Osteocyte (in vitro differentiated cells): Measurements from ENCODE around the gene UQCRC1. TPM values are rescaled to one million over a fixed set of nuclear protein-coding genes. Genes with fewer than 3 reads are reported as not detected.
"Not testable (repeated sequence)": the region's sequence is repeated elsewhere in the genome, so short reads cannot be mapped to it uniquely, and the experiment has no call there.

Experiments
- DNase-seq: peaks from one replicate; pipeline ENCODE4 v3.0.0; 2021; ENCODE audit warnings: mixed read lengths; ENCODE audit not compliant: unreplicated experiment; ENCODE audit errors: extremely low spot score
- H3K27ac Mint-ChIP-seq: one replicate; pipeline ENCODE4 v1.8.0; 2021; ENCODE audit warnings: mild to moderate bottlenecking, mixed read lengths; ENCODE audit not compliant: unreplicated experiment
- H3K27me3 Mint-ChIP-seq: one replicate; pipeline ENCODE4 v1.8.0; 2021; ENCODE audit warnings: mixed read lengths; ENCODE audit not compliant: unreplicated experiment
- H3K36me3 Mint-ChIP-seq: one replicate; pipeline ENCODE4 v1.8.0; 2021; ENCODE audit warnings: mixed read lengths; ENCODE audit not compliant: unreplicated experiment
- H3K4me1 Mint-ChIP-seq: one replicate; pipeline ENCODE4 v1.8.0; 2021; ENCODE audit warnings: mixed read lengths; ENCODE audit not compliant: unreplicated experiment
- H3K4me3 Mint-ChIP-seq: one replicate; pipeline ENCODE4 v1.8.0; 2021; ENCODE audit warnings: mild to moderate bottlenecking, moderate library complexity, mixed read lengths; ENCODE audit not compliant: unreplicated experiment
- H3K9me3 Mint-ChIP-seq: one replicate; pipeline ENCODE4 v1.8.0; 2021; ENCODE audit warnings: mixed read lengths; ENCODE audit not compliant: unreplicated experiment
- microRNA-seq: library from miRNA; unstranded; fragments of <30 nt; microRNA quantifications from one replicate; pipeline ENCODE4 v1.1.0, GENCODE V29; 2020; ENCODE audit not compliant: unreplicated experiment
- total RNA-seq: library from RNA; stranded (reverse); gene quantifications from 2 replicates; pipeline ENCODE4 v1.2.1, GENCODE V29; 2021
- TF ChIP-seq, protein P1 (sequence below): fragments of 200-600 bp; sonication (generic); IDR thresholded peaks from 2 replicates; pipeline ENCODE4 v1.5.0; 2021; ENCODE audit warnings: antibody characterized with exemption, mild to moderate bottlenecking, moderate library complexity

UQCRC1 gene
- total RNA-seq, 1 donor from 2014 or later = 202 TPM

DNA sequence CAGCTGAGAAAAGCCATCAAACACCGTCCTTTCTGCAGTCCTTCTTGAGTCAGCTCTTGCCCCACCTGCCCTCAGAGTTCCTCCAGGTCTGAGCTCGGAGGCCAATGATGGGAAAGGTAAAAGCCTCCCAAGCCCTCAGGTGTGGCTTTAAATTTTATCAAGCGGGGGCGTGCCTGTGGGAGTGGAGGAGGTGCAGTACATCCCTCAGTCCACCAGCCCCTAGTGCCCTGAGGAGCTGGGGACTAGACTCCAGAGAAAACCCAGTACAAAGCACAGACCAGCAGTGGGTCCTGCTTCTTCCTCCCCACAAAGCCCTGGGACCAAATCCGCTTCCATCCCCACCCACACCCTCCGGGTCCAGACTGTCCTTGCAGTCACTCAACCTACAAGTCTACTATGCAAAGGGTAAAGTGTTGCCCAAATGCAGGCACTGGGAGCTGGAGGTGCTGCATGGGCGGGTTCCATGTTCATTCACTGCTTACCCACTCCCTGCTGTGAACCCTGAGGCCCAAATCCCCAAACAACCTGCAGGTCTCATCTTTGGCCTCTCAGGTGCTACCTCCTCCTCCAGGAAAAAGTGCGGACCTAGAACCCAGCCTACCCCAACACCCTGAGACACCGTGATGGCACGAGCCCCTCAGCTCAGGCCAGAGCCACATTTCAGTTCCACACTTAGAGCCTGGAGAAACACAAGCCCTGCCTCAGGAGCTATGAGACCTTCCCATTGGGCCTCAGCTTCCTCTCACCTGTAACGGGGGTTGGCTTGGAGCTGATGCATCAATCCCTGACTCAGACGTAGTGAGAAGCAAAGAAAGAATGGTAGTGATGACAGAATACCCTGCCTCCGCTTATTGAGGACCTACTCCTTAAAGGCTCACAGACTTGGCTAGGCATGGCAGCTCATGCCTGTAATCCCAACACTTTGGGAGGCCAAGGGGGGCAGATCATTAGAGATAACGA is 55.3 kb downstream of the UQCRC1 start:
- no peak for DNase-seq
- TF ChIP-seq, protein P1, sequence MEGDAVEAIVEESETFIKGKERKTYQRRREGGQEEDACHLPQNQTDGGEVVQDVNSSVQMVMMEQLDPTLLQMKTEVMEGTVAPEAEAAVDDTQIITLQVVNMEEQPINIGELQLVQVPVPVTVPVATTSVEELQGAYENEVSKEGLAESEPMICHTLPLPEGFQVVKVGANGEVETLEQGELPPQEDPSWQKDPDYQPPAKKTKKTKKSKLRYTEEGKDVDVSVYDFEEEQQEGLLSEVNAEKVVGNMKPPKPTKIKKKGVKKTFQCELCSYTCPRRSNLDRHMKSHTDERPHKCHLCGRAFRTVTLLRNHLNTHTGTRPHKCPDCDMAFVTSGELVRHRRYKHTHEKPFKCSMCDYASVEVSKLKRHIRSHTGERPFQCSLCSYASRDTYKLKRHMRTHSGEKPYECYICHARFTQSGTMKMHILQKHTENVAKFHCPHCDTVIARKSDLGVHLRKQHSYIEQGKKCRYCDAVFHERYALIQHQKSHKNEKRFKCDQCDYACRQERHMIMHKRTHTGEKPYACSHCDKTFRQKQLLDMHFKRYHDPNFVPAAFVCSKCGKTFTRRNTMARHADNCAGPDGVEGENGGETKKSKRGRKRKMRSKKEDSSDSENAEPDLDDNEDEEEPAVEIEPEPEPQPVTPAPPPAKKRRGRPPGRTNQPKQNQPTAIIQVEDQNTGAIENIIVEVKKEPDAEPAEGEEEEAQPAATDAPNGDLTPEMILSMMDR = no peak
- peaks cover 28% of the 10 kb centered on the region for H3K4me1 Mint-ChIP-seq
- H3K27me3 Mint-ChIP-seq = no peaks in the 10 kb centered on the region
- H3K36me3 Mint-ChIP-seq = peaks cover 2% of the 10 kb centered on the region
- H3K4me3 Mint-ChIP-seq = peak overlapping the region; percentile 6
- H3K27ac Mint-ChIP-seq = no peak overlapping the region
- H3K9me3 Mint-ChIP-seq = no peaks in the 10 kb centered on the region

DNA sequence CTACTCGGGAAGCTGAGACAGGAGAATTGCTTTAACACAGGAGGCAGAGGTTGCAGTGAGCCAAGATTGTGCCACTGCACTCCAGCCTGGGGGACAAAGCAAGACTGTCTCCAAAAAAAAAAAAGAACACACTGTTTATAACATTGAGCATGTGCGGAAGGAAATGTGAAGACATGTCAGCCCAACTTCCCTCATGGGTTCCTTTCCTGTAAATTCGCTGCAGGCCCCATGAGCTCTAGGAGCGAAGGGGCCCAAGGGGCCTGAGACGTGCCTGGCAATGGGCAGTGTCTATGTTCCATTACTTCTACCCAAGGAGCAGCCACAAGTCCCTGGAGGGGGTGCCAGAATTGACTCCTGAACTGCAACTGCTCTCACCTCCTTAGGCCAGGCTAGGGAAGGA is 56.1 kb downstream of the UQCRC1 start:
- no peak for DNase-seq
- H3K4me1 Mint-ChIP-seq = peaks cover 23% of the 10 kb centered on the region
- no peaks in the 10 kb centered on the region for H3K9me3 Mint-ChIP-seq
- TF ChIP-seq, protein P1 = no peak
- no peak overlapping the region for H3K4me3 Mint-ChIP-seq
- no peaks in the 10 kb centered on the region for H3K27me3 Mint-ChIP-seq
- H3K27ac Mint-ChIP-seq = no peak overlapping the region
- peaks cover 2% of the 10 kb centered on the region for H3K36me3 Mint-ChIP-seq

DNA sequence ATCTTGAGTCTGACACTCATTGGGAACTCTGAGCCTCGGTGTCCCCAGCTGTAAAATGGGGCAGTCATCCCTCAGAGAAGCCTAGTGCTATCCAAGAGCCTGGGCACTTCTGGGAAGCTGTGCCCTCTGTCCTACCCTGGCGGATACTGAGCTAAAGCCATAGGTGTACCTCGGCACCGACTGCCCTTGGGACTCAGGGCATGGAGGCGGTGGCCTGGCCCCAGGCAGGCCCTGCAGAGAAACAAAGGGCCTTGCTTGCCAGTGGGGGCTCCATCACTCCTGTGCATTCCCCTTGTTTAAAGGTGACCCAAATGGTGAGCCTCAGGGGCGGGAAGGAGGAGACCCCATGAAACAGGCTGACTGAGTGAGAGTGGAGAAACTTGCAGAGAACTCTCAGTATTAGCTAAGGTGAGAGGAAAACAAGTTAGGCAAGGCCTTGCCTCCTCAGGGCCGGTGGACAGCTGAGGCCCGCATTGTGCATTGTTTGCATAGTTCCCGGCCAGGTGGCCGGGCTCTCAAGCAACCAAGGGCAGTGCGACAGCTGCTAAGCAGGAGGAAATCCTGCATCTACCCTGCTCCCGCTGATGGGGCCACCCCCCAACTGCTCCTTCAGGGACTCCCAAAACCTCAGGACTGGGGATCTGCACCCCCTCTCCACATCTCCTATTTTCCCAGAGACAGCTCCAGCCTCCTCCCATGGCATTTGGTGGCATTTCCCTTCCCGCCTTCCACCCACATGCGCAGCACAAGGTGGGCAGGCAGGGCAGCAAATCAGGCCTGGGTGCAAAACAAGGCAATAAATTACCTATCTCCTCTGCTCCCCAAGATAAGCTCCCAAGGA is 57.1 kb downstream of the UQCRC1 start:
- H3K4me1 Mint-ChIP-seq = peaks cover 18% of the 10 kb centered on the region
- H3K4me3 Mint-ChIP-seq = no peak overlapping the region
- DNase-seq = no peak
- no peak overlapping the region for H3K27ac Mint-ChIP-seq
- no peaks in the 10 kb centered on the region for H3K9me3 Mint-ChIP-seq
- H3K27me3 Mint-ChIP-seq = no peaks in the 10 kb centered on the region
- peaks cover 2% of the 10 kb centered on the region for H3K36me3 Mint-ChIP-seq
- TF ChIP-seq, protein P1 = no peak

DNA sequence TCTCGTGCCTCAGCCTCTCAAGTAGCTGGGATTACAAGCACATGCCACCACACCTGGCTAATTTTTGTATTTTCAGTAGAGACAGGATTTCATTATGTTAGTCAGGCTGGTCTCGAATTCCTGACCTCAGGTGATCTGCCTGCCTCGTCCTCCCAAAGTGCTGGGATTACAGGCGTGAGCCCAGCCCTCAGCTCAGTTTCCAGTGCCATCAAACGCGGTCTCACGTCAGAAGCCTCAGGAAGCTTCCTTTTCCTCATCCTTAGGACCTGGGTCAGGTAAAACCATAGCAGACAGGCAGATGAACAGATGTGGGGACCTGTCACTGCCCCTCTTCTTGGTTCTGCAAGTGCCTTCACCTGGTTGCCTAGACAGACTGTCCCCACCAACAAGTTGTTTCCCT is 57.8 kb downstream of the UQCRC1 start:
- not testable (repeated sequence) for H3K4me3 Mint-ChIP-seq, DNase-seq, H3K27me3 Mint-ChIP-seq, H3K9me3 Mint-ChIP-seq, H3K27ac Mint-ChIP-seq, H3K36me3 Mint-ChIP-seq
- peaks cover 16% of the 10 kb centered on the region for H3K4me1 Mint-ChIP-seq

Small RNA genes within 50 kb of the gene (microRNA-seq; reads per million reads assigned to microRNA genes)
- not detected for gene MIR4793
- gene MIR6823 = not detected
- not detected for gene MIR711

Other genes with a start within 250 kb of the UQCRC1 start
- gene FBXW12, start 237.4 kb downstream of the UQCRC1 start, total RNA-seq = not detected in 2 replicates
- 76.7 and 88.2 TPM in 2 replicates for gene PLXNB1, start 179.6 kb downstream of the UQCRC1 start, total RNA-seq
- gene CCDC51, start 169.5 kb downstream of the UQCRC1 start, total RNA-seq = 11.3 and 11.9 TPM in 2 replicates
- gene TMA7, start 169.4 kb downstream of the UQCRC1 start, total RNA-seq = 186 and 198 TPM in 2 replicates
- gene ATRIP, start 162.9 kb downstream of the UQCRC1 start, total RNA-seq = 8.5 and 9.3 TPM in 2 replicates
- gene SHISA5, start 105.5 kb downstream of the UQCRC1 start, total RNA-seq = 203 and 211 TPM in 2 replicates
- gene PFKFB4, start 52.8 kb downstream of the UQCRC1 start, total RNA-seq = 7.1 TPM in 2 replicates
- 0.81 and 0.89 TPM in 2 replicates for gene UCN2, start 45.9 kb downstream of the UQCRC1 start, total RNA-seq
- gene COL7A1, start 14.3 kb downstream of the UQCRC1 start, total RNA-seq = 16.6 and 18.9 TPM in 2 replicates
- not detected in 2 replicates for gene TMEM89, start 12.1 kb upstream of the UQCRC1 start, total RNA-seq
- gene SLC26A6, start 25.8 kb upstream of the UQCRC1 start, total RNA-seq = 63.8 and 66.2 TPM in 2 replicates
- 7.1 and 7.4 TPM in 2 replicates for gene CELSR3, start 53.2 kb upstream of the UQCRC1 start, total RNA-seq
- 26.3 and 27.2 TPM in 2 replicates for gene NCKIPSD, start 76.3 kb upstream of the UQCRC1 start, total RNA-seq
- 101 and 104 TPM in 2 replicates for gene IP6K2, start 107.6 kb upstream of the UQCRC1 start, total RNA-seq
- gene PRKAR2A, start 238.2 kb upstream of the UQCRC1 start, total RNA-seq = 61.6 and 61.8 TPM in 2 replicates